Gastrocnemius medialis (tissue), 4 donors: Measurements from ENCODE around the gene SHQ1.

ENCODE experiments used
- CTCF ChIP-seq, 5 experiments: fragments of 450-650 bp in 3 of 5; fragments of 200-600 bp in 2 of 5; sonication (generic) in 2 of 5; IDR thresholded peaks in 4 of 5; conservative IDR thresholded peaks in 1 of 5; 1 replicate in 4 of 5; 2 replicates in 1 of 5; pipeline ENCODE4 v1.5.1; 2016 to 2019; ENCODE audit warnings: antibody characterized with exemption in 5 of 5, mild to moderate bottlenecking in 3 of 5, moderate library complexity in 3 of 5
- POLR2A ChIP-seq, 2 donors: fragments of 450-650 bp; IDR thresholded peaks; one replicate each; pipeline ENCODE4 v1.6.1; 2017; ENCODE audit warnings: antibody characterized with exemption in 2 of 2, mild to moderate bottlenecking in 2 of 2, moderate library complexity in 2 of 2

- no peak for TF ChIP-seq CTCF (IDR thresholded peaks at IDR 0.05 in 4 of 5, conservative IDR thresholded peaks at IDR 0.05 in 1 of 5)
- TF ChIP-seq POLR2A (IDR thresholded peaks at IDR 0.05) = no peak
These were observed 9.2 kb downstream of the SHQ1 start for GRCh38 chr3:72839057-72839456.
